Fibroblast of villous mesenchyme (primary cell): ENCODE results near the gene RAP1GAP2. TPM values are rescaled to one million over a fixed set of nuclear protein-coding genes. Genes with fewer than 3 reads are reported as not detected.

ENCODE experiments used
- DNase-seq: peaks from one replicate; pipeline ENCODE4 v3.0.0-alpha.2; 2010; ENCODE audit warnings: low read depth
- H3K4me3 ChIP-seq: 2 replicates; pipeline ENCODE4 v1.5.1; 2011; ENCODE audit warnings: low read depth, mild to moderate bottlenecking, low read length
- CTCF ChIP-seq: IDR thresholded peaks from 2 replicates; pipeline ENCODE4 v1.5.1; 2012; ENCODE audit warnings: low read depth, mild to moderate bottlenecking, low read length; ENCODE audit not compliant: insufficient read depth
- total RNA-seq: library from RNA; depleted of rRNA; stranded (reverse); fragments of >200 nt; gene quantifications from 2 replicates; pipeline ENCODE4 v1.2.3, GENCODE V29; 2012

RAP1GAP2 gene
- total RNA-seq, 1 donor, result 5.2 TPM

- TF ChIP-seq CTCF, result no peak
- DNase-seq, result no peak
- H3K4me3 ChIP-seq, result no peak overlapping the region
Measured at GRCh38 chr17:2912754-2913153, 116.5 kb downstream of the RAP1GAP2 start.

- H3K4me3 ChIP-seq, result no peak overlapping the region
- DNase-seq, result no peak
- TF ChIP-seq CTCF, result no peak
Measured at GRCh38 chr17:2916461-2916860, 120.2 kb downstream of the RAP1GAP2 start.

- TF ChIP-seq CTCF, result no peak
- H3K4me3 ChIP-seq, result no peak overlapping the region
- no peak for DNase-seq
Measured at GRCh38 chr17:2921443-2921842, 125.2 kb downstream of the RAP1GAP2 start.

- DNase-seq, result peak; percentile 28
- TF ChIP-seq CTCF, result no peak
Measured at GRCh38 chr17:2924211-2924610, 128.0 kb downstream of the RAP1GAP2 start.

GRCh38 chr17:2925011-2925410 lies 128.8 kb downstream of the RAP1GAP2 start:
- no peak for TF ChIP-seq CTCF
- no peak for DNase-seq
- no peak overlapping the region for H3K4me3 ChIP-seq

More at GRCh38 chr17:2924211-2924610, 128.0 kb downstream of the RAP1GAP2 start:
- no peak overlapping the region for H3K4me3 ChIP-seq

- DNase-seq, result no peak
- TF ChIP-seq CTCF, result no peak
- H3K4me3 ChIP-seq, result no peak overlapping the region
Measured at GRCh38 chr17:2926019-2926650, 129.9 kb downstream of the RAP1GAP2 start.
